HepG2 (cell line): ENCODE data around the gene C12orf43. TPM values are rescaled to one million over a fixed set of nuclear protein-coding genes. Genes with fewer than 3 reads are reported as not detected.
A peak's percentile ranks its signal among the peaks of the same experiment; 100 is the strongest.

Source experiments
- AKAP8 ChIP-seq: sonication (generic); formaldehyde crosslinking; IDR thresholded peaks from 2 replicates; pipeline ENCODE4 v1.5.1; 2020; ENCODE audit warnings: mild to moderate bottlenecking, missing genetic modification reagents
- ELF3 ChIP-seq: IDR thresholded peaks from 2 replicates; pipeline ENCODE4 v1.6.1; 2016; ENCODE audit warnings: missing genetic modification reagents, missing compliant biosample characterization
- ETV5 ChIP-seq: IDR thresholded peaks from 2 replicates; pipeline ENCODE4 v1.6.1; 2018; ENCODE audit warnings: missing biosample characterization, missing genetic modification reagents, inconsistent platforms, borderline replicate concordance
- HMGXB3 ChIP-seq: sonication (generic); formaldehyde crosslinking; IDR thresholded peaks from 2 replicates; pipeline ENCODE4 v1.4.0; 2020; ENCODE audit warnings: missing genetic modification reagents, borderline replicate concordance
- HMGXB4 ChIP-seq, 2 experiments: sonication (generic) in 1 of 2; formaldehyde crosslinking in 1 of 2; IDR thresholded peaks; 2 replicates each; pipeline versions ENCODE4 v1.4.0 to v1.6.1; 2018 to 2020; ENCODE audit warnings: missing genetic modification reagents in 2 of 2, borderline replicate concordance in 1 of 2, low read depth in 1 of 2, mild to moderate bottlenecking in 1 of 2, missing biosample characterization in 1 of 2
- KLF15 ChIP-seq: sonication (generic); formaldehyde crosslinking; IDR thresholded peaks from 2 replicates; pipeline ENCODE4 v1.8.1; 2023; ENCODE audit warnings: borderline replicate concordance, mild to moderate bottlenecking, inconsistent platforms, missing genetic modification reagents, mixed read lengths
- MIXL1 ChIP-seq: IDR thresholded peaks from 2 replicates; pipeline ENCODE4 v1.6.1; 2016
- MXD1 ChIP-seq: sonication (generic); formaldehyde crosslinking; IDR thresholded peaks from 2 replicates; pipeline ENCODE4 v1.4.0; 2020; ENCODE audit warnings: mild to moderate bottlenecking, missing genetic modification reagents
- RFX3 ChIP-seq: IDR thresholded peaks from 2 replicates; pipeline ENCODE4 v1.6.1; 2016; ENCODE audit warnings: missing biosample characterization, missing genetic modification reagents
- ZNF17 ChIP-seq: sonication (generic); formaldehyde crosslinking; IDR thresholded peaks from 2 replicates; pipeline ENCODE4 v1.5.0; 2020; ENCODE audit warnings: mild to moderate bottlenecking, missing genetic modification reagents
- ZNF280D ChIP-seq: sonication (generic); formaldehyde crosslinking; IDR thresholded peaks from 2 replicates; pipeline ENCODE4 v1.5.1; 2020; ENCODE audit warnings: mild to moderate bottlenecking, missing genetic modification reagents
- ZNF3 ChIP-seq: IDR thresholded peaks from 2 replicates; pipeline ENCODE4 v1.7.0; 2017; ENCODE audit warnings: inconsistent platforms
- ZNF609 ChIP-seq: sonication (generic); formaldehyde crosslinking; IDR thresholded peaks from 2 replicates; pipeline ENCODE4 v1.4.0; 2020; ENCODE audit warnings: mild to moderate bottlenecking, missing genetic modification reagents, borderline replicate concordance
- polyA plus RNA-seq, 8 experiments: library from polyadenylated mRNA; depleted of rRNA in 3 of 8; stranded (reverse) in 7 of 8; unstranded in 1 of 8; fragments of >200 nt; fragmentation: Illumina TruSeq in 4 of 8; extraction: Trizol in 4 of 8; gene quantifications; 2 replicates each; pipeline versions ENCODE4 v1.2.1 to v1.2.3, GENCODE V29; 2011 to 2016; ENCODE audit warnings: low read depth in 4 of 8, missing spikeins in 1 of 8, mixed read lengths in 1 of 8; ENCODE audit not compliant: insufficient read depth in 1 of 8
- total RNA-seq, 5 experiments: library from RNA; depleted of rRNA; stranded (reverse); fragments of >200 nt; fragmentation: Illumina TruSeq; extraction: Trizol; gene quantifications; 2 replicates each; pipeline ENCODE4 v1.2.3, GENCODE V29; 2016; ENCODE audit warnings: low read depth in 1 of 5

Gene C12orf43
- total and polyA plus RNA-seq, 2 of the 13 experiments (the other 11 are each of a cell fraction or from before 2014, with no cell fraction given) = 7.9 to 11.1 TPM

GRCh38 chr12:121060149-121061001 lies 44.1 kb upstream of the C12orf43 start (continued):
- TF ChIP-seq ZNF280D (CRISPR knock-in tag) (0 out of 2 replicates have a peak, but pooled peaks have one; percentile 45), ZNF3 (CRISPR knock-in tag) (no peak), MIXL1 (CRISPR knock-in tag) (no peak), RFX3 (CRISPR knock-in tag) (no peak), HMGXB3 (CRISPR knock-in tag) (no peak), ETV5 (CRISPR knock-in tag) (no peak), HMGXB4 (CRISPR knock-in tag; IDR thresholded peaks at IDR 0.05; ENCODE audit: borderline replicate concordance in 1 of 2, low read depth in 1 of 2) (peak in 1 of 2 experiments; percentile 36; a peak in 2 of 4 replicates), ZNF609 (no peak), MXD1 (CRISPR knock-in tag) (no peak), KLF15 (CRISPR knock-in tag) (no peak), ELF3 (CRISPR knock-in tag) (0 out of 2 replicates have a peak, but pooled peaks have one; percentile 25), ZNF17 (no peak), AKAP8 (CRISPR knock-in tag) (no peak)
